HTERT RPE-1 (cell line): ENCODE data around the gene JPT1.
"Not testable (repeated sequence)": the region's sequence is repeated elsewhere in the genome, so short reads cannot be mapped to it uniquely, and the experiment has no call there.

Experiments
- in situ Hi-C: fragments of 300-500 bp; cut with MboI; formaldehyde crosslinking; loops from 4 replicates; pipeline ENCODE4 v1.14.3; 2020; ENCODE audit warnings: low sequenced_read_pairs

The JPT1 gene, protein sequence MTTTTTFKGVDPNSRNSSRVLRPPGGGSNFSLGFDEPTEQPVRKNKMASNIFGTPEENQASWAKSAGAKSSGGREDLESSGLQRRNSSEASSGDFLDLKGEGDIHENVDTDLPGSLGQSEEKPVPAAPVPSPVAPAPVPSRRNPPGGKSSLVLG

DNA sequence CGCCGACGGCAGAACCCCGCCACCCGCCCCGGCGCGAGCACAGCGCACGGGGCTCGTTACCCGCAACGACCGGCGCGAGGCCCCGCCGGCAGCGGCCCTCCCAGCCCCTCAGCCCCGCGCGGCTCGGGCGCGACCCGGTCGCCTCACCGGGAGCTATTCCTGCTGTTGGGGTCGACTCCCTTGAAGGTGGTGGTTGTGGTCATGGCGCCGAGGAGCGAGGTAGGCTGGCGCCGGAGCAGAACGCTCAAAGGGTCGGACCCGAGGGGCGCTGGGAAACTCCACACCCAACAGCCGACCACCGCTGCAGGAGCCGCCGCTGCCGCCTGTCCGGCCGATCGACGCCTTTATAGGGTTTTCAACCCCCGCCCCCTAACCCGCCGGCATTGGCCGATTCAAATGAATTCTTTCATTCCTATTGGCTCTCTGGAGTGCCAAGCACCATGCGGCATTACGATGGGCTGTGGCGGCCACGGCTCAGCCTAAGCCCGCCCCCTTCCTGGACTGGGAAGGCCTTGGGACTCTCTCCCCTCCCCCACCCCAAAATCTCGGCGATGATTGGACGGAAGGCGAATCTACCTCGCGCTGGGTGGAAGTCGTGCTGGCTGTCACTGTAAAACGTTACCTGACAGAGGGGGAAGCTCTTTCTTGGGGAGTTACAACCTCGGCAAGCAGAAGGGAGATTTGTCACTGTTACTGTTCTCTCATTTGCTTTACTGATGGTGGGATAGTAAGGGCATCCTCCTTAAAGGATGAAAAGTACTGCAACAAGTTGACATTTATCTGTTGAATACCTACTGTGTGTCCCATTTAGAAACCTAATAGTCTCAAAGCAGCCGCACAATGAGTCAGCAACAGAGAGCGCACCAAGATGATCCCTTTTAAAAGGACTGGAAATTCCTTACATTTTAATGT lies at the start of gene JPT1:
JPT1 (minus strand) TSS at position 318 of the 912 bp plus-strand sequence; CDS start at position 203, 115 bp downstream.
- in situ Hi-C loops = no loop called here

DNA sequence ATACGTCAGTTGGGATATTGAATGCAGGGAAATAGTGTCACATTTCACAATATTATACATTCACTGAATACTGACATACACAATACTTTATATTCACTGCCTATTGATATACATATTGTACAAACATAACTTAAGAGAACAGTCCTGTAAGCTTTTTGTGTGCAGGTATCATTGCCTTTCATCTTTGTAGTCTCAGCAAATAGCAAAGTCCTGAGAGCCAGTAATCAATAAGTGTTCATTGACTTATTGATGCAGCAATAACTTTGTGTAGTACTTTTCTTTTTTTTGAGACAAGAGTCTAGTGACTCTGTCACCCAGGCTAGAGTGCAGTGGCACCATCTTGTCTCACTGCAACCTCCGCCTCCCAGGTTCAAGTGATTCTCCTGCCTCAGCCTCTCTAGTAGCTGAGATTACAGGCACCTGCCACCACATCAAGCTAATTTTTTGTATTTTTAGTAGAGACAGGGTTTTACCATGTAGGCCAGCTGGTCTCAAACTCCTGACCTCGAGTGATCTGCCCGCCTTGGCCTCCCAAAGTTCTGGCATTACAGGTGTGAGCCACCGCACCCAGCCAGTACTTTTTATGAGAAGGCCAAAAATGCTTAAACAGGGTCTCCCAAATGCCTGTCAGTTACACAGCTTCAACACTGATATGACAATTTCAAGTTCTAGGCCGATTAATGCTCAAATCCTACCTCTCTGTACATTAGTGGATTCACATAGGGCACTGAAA lies 45.7 kb upstream of the JPT1 start:
- in situ Hi-C loops = no loop called here

DNA sequence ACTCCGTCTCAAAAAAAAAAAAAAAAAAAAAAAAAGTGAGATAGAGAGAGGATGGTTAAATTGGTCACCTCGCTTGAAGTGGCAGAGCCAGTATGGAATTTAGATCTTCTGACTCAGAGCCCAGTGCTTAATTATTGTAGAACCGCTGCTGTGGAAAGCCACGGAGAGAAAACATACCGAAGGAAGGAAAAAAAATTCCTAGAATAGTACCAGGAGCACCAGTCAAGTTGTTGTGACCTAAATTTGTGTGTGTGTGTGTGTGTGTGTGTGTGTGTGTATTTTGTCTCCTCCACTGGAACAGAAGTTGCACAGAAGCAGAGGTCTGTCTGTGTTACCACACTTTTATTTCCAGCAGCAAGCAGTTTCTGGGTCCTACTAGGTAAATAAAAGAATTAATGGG lies 40.6 kb upstream of the JPT1 start:
- in situ Hi-C loops = no loop called here

DNA sequence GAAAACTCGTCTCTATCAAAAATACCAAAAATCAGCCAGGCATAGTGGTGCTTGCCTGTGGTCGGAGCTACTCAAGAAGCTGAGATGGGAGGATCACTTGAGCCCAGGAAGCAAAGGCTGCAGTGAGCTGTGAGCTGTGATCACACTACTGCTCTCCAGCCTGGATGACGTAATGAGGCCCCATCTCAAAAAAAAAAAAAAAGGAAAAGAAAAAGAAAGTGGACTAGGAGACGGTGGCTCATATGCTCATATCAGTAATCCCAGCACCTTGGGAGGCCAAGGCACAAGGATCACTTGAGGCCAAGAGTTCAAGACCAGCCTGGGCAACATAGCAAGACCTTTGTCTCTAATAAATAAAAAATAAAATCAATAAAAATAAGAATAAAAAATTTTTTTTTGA lies 37.3 kb upstream of the JPT1 start:
- in situ Hi-C loops = no loop called here

DNA sequence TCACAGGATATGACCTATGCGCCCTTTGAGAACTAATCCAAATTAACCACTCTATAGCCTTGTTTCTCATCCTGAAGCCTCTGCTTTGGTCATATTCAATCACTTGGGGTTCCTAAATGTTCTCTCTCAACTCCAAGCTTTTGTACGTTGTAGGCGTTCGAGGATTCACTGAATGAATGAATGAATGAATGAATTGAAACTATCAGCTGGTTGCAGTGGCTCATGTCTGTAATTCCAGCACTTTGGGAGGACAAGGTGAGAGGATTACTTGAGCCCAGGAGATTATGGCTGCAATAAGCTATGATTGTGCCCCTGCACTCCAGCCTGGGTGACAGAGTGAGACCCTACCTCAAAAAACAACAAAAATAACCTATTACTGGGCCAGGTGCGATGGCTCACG lies 34.3 kb upstream of the JPT1 start:
- in situ Hi-C loops = no loop called here

DNA sequence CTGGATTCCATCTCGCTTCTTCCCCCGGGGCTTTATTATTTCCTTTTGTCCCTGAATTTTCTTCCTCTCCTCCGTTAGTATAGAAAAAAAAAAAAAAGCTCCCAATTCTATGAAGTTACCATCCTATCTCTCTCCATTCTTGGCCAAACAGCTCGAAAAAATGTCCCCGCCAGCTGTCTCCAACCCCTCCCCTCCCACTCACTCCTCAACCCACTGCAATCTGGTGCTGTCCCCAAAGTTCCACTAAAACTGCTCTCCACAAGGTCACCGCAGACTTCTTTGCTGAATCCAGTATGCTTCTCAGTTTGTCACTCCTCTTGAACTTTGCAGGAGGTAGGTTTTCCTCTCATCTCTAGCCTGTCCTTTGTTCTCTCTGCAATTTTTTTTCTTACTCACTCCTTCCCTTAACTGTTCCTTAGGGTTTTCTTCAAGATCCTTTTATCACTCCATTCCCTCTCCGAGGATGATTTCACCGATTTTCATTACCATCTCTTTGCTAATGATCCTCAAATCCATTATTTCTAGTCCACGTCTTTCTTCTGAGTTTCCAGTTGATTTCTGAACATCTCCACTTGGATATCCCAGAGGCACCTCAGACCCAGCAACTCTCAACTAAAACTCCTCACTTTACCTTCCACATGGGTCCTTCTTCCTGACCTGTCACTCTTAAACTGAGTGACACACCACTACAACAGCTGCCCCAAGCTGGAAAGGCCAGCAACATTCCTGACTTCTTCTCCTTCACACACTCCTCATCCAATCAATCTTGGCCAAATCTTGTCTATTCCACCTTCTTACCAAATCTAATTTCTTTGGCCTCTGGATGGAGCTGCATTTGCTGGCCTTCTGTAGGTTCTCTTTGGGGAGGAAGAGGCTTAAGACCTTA lies 29.9 kb upstream of the JPT1 start:
- in situ Hi-C loops = no loop called here

DNA sequence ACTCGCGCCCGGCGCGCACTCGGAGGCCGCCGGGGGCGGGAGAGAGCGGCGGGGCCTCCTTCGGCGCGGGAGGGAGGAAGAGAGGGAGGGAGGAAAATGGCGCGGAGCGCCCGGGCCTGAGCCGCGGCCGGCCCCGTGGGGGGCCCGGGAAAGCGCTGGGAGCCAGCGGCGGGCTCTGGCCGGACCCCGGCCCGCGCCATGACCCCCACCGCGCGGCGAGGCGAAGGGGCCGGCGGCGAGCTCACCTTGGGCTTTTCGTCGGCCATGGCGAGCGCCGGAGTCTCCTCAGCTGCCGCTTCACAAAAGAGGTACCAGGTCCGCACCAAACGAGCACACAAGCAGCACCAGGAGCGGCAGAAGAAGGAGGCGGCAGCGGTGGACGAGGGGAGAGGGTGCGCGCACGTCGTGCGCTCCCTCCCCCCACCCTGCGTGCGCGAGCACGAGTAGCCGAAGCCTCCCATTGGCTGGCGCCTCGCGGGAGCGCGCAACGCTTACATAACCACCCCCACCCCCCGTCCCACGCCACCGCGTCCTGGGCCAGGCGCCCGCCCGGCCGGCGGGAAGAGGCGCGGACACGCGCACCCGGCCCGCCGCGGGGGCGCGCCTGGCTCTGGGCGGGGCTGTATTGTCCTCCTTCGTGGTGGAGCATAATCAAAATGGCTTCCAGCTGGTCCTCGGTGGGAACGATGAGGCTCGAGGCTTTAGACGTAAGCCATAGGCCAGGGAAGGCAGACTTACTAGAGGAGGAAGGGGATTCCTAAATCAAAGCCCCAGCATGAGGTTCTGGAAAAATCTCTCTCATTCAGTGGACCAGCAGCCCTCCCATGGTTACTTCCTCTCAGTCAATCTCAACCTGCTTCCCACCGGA lies 28.5 kb upstream of the JPT1 start, which contains the start of gene SUMO2:
SUMO2 (minus strand) TSS at position 391 of the 868 bp plus-strand sequence; CDS start at position 266, 125 bp downstream.
- in situ Hi-C loops = no loop called here

DNA sequence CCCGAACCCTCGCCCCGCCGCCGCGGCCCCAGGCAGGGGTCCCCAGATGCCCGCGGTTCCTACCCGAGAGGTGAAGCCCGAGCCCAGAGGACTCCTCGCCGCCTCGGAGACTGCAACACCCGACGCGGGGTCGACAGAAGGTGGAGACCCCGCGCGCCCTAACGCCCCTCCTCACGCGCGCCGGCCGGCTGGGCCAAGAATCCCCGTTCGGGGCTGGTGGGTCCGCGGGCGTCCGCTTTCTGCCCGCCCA lies 27.9 kb upstream of the JPT1 start:
- in situ Hi-C loops = no loop called here

DNA sequence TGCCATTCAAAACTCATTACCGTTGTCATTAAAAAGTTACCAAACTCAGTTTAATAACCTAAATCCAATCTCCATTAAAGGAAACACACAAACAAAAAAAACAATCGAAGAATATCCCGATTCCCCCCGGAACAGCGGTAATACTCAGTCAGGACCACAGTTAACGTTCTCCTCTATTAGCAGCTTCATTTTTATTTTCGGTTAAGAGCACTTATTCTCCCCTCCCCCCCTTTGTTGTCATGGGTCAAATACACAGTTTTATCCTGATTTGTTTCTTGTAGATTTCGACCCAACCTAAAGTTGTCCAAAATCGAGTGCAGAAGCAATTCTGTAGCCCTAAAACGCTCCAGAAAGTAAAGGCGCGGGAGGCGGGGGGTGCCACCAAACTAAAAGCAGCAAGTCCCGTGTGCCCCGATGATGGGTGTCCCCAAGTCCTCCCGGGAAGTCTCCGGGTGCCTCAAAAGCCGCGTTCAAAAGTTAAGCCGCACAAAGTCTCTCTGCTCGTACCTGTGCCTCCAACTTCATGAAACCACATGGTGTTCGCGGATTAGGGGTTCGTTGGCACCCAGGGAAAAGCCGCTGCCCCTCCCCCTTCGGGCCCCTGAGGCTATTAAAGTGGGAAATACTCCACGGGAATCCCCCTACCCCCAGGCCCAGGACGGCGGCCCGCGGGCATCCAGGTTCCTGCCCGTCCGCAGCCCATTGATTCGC lies 27.5 kb upstream of the JPT1 start:
- in situ Hi-C loops = no loop called here

DNA sequence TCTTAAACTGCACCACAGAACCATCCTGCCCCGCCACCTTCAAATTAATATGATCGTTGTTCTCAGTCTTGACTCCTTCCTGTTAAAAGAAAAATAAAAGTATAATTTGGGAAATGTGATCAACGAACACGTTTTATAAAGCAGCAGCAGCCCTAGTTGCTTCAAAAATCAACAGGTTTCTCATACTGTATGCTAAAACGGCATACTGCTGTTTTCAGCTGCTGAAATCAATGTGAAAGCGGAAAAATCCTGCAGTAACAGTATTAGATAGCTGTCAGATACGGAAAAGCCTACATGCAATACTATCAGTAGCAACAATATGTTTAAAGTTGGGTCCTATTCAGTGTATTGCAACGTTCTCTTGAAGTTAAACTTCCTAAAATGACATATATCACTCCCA lies 26.8 kb upstream of the JPT1 start:
- in situ Hi-C loops = no loop called here

DNA sequence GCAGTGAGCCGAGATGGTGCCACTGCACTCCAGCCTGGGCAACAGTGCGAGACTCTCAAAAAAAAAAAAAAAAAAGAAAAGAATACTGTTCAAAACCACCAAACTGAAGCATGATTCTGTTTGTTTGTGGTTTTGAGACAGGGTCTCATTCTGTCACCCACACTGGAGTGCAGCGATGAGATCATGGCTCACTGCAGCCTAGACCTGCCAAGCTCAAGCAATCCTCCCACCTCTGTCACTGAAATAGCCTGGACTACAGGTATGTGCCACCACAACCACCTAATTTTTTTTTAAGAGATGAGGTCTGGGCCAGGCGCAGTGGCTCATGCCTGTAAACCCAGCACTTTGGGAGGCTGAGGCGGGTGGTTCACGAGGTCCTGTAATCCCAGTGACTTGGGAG lies 24.1 kb upstream of the JPT1 start:
- in situ Hi-C loops = no loop called here

DNA sequence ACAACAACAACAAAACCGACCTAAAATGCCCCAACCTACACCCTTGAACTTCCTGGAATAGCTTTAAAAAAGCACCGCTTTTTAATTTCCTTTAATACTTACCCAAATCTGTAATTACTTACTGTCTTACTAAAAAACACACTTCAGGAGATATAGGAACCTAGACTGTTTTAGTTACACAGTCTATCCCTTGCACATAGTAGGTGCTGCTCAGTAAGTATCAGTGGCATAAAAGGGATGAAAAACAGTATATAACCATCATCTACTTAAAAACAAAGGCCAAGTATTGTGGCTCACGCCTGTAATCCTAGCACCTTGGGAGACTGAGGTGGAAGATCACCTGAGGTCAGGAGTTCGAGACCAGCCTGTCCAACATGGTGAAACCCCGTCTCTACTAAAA lies 22.3 kb upstream of the JPT1 start:
- in situ Hi-C loops = no loop called here

DNA sequence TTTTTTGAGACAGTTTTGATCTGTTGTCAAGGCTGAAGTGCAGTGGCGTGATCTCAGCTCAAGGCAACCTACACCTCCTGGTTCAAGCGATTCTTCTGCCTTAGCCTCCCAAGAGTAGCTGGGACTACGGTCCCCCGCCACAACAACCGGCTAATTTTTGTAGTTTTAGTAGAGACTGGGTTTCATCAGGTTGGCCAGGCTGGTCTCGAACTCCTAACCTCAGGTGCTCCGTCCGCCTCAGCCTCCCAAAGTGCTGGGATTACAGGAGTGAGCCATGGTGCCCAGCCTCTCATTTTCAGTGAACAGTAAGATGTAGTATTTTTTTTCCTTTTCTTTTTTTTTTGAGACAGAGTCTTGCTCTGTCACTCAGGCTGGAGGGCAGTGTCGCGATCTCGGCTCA lies 20.7 kb upstream of the JPT1 start:
- in situ Hi-C loops = no loop called here

DNA sequence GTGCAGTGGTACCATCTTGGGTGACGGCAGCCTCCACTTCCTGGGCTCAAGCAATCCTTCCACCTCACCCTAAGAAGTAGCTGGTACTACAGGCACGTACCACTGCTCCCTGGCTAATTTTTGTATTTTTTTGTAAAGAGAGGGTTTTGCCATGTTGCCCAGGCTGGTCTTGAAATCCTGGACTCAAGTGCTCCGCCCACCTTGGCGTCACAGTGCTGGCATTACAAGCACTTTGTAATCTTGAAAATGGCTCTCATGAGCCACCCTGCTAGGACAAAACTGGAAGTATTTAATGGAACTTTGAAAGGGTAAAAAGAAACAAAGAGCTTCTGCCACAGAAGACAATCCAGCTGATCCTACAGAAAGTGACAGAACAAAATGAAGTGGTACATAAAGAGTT lies 19.2 kb upstream of the JPT1 start:
- in situ Hi-C loops = no loop called here

DNA sequence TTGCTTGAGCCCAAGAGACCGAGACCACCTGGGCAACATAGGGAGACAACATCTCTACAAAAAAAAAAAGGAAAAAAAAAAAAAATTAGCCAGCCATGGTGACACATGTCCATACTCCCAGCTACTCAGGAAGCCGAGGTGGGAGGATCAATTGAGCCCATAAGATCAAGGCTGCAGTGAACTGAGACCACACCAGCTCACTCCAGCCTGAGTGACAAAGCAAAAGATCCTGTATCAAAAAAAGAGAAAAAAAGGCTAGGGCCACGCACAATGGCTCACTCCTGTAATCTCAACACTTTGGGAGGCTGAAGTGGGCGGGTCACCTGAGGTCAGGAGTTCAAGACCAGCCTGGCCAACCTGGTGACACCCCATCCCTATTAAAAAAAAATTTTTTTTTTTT lies 14.7 kb upstream of the JPT1 start:
- in situ Hi-C loops = no loop called here

DNA sequence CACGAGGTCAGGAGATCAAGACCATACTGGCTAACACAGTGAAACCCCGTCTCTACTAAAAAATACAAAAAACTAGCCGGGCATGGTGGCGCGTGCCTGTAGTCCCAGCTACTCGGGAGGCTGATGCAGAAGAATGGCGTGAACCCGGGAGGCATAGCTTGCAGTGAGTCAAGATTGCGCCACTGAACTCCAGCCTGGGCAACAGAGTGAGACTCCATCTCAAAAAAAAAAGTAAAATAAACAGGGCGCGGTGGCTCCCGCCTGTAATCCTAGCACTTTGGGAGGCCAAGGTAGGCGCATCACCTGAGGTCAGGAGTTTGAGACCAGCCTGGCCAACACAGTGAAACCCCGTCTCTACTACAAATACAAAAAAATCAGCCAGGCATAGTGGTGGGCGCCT lies 10.3 kb upstream of the JPT1 start:
- in situ Hi-C loops = not testable (repeated sequence)

DNA sequence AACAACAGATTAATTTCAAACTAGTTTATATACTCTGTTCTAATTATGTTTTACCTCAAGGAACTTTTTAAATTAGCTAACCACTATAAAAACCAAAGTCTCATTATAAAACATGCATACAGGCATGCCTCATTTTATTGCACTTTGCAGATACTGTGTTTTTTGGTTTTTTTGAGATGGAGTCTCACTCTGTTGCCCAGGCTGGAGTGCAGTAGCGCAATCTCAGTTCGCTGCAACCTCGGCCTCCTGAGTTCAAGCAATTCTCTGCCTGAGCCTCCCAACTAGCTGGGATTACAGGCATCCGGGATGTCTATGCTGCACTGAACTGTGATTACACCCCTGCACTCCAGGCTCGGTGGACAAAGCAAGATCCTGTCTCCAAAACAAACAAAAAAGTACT lies 8.8 kb upstream of the JPT1 start:
- in situ Hi-C loops = no loop called here

DNA sequence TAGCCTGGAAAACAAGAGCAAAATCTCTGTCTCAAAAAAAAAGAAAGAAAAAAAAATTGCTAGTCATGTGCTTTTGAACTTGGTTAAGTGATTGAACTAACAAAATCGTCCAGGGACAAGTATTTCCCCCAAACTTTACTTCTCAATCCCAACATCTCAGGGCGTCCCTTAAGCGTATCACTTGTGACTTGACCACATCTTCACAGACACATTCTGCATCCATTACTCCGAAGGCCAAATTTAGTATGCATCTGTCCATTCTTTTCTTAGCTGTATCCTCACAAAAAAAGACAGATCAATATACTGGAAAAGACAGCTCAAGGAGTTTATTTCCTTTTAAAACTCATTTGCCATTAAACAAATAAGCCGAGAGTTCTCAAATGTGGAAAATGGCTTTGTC lies 5.9 kb upstream of the JPT1 start:
- in situ Hi-C loops = no loop called here

DNA sequence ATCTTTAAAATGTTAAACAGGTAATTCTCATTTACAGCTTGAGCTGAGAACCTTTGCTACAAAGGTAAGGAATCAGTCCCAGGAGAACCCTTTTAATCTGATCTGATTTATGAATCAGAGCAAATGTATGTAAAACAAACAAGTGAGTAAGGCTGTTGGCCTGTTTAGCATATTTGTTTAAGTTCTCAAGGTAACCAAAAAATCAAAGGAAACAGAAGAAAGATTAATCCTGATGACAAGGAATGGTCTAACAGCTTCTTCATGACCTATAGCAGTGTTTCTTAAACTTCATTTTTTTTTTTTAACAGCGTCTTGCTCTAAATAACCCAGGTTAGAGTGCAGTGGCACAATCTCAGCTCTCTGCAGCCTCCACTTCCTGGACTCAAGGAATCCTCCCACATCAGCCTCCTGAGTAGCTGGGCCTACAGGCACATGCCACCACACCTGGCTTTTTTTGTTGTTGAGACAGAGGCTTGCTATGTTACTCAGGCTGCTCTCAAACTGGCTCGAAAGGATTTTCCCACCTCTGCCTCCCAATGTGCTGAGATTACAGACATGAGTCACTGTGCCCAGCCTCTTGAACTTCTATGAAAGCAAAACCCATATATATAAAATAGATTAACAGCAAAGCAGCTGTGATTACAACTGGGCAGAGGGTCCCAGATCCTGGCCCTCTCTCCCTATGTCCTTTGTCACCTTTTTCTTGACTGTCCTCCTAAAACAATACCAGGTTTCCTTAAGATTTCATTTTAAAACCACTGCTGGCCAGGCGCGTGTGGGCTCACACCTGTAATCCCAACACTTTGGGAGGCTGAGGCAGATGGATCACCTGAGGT lies 5.1 kb upstream of the JPT1 start:
- in situ Hi-C loops = no loop called here
